SK-N-MC (cell line): ENCODE measurements around the gene NLGN4X.

Source experiments
- EZH2 ChIP-seq: fragments of 200-600 bp; sonication (generic); IDR thresholded peaks from one replicate; pipeline ENCODE4 v1.6.1; 2017; ENCODE audit warnings: antibody characterized with exemption
- POLR2AphosphoS5 ChIP-seq: IDR thresholded peaks from 2 replicates; pipeline ENCODE4 v1.6.1; 2012; ENCODE audit warnings: mild to moderate bottlenecking, low read depth, low read length, borderline replicate concordance

DNA sequence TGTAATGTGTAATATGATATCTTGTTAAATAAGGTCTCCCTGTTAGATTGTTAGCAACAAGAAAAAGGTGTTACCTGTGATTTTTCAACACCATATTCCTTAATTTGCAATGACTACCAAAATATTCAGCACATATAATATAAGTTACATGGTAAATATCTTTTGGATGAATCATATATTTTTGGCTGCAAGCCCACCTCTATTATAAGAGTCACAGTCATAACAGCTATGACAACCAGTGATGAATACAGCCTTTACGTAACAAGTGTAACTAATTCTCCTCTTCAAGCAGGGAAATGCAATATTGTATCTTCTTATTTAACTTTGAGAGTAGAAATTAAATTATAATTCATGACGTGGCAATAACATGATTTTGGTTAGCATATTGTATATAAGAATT lies 187.0 kb downstream of the NLGN4X start:
- TF ChIP-seq POLR2AphosphoS5: no peak
- TF ChIP-seq EZH2: no peak
